ENCODE results near the gene HBZ.
"Not testable (repeated sequence)": the region's sequence is repeated elsewhere in the genome, so short reads cannot be mapped to it uniquely, and the experiment has no call there.

The HBZ gene

DNA sequence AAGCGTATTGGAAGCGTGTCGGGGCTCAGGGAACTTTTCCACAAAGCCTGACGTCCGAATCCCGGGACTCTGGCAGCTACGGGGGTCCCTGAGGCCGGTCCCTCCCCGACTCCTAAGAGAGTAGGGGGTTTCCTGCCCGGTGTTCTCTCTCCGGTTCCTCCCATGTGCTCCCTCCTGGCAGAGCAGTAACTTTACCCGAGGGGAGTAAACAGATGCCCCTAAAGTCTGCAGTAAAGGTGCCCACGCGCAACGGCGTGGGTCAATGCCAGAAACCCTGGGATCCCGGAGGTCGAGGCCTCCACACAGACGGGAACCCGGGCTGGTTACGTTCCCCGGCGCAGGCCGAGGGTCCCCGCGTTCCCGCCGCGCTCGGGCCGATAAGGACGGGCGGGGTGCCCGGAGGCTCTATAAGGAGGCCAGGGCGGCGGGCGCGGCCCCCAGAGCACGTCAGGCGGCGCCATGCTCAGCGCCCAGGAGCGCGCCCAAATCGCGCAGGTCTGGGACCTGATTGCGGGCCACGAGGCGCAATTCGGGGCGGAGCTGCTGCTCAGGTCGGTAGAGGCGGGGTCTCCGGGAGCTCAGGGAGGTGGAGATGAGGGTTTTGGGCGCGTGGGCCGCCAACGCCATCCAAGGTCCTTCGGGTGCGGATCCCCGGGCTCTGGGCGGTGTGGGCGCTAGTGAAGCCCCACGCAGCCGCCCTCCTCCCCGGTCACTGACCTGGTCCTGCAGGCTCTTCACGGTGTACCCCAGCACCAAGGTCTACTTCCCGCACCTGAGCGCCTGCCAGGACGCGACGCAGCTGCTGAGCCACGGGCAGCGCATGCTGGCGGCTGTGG is 13.3 kb downstream of the HBZ start, which contains the start of gene HBM:
Gene HBM, plus strand, starts transcription at position 440 of the 836 bp plus-strand sequence. Its CDS starts 20 bp downstream, at position 460.
- DNase-seq: no peak

DNA sequence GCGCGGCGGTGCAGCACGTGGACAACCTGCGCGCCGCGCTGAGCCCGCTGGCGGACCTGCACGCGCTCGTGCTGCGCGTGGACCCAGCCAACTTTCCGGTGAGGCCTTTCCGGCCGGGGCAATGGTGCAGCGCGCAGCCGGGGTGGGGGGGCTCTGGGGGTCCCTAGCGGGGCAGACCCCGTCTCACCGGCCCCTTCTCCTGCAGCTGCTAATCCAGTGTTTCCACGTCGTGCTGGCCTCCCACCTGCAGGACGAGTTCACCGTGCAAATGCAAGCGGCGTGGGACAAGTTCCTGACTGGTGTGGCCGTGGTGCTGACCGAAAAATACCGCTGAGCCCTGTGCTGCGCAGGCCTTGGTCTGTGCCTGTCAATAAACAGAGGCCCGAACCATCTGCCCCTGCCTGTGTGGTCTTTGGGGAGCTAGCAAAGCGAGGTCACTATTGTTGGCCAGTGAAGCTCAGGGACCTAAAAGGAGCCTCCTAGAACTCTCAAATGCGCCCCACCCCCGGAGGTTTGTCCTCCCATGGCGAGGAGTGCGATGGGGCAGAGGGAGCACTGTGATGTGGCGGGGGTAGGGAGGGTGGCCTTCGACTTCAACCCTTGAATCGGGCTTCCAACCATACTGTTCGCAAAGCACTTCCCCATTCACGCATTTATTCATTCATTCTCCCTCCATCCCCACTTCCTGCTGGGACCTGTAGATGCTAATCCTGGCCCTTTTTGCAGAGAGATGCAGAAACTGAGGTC is 14.1 kb downstream of the HBZ start:
- DNase-seq: no peak

DNA sequence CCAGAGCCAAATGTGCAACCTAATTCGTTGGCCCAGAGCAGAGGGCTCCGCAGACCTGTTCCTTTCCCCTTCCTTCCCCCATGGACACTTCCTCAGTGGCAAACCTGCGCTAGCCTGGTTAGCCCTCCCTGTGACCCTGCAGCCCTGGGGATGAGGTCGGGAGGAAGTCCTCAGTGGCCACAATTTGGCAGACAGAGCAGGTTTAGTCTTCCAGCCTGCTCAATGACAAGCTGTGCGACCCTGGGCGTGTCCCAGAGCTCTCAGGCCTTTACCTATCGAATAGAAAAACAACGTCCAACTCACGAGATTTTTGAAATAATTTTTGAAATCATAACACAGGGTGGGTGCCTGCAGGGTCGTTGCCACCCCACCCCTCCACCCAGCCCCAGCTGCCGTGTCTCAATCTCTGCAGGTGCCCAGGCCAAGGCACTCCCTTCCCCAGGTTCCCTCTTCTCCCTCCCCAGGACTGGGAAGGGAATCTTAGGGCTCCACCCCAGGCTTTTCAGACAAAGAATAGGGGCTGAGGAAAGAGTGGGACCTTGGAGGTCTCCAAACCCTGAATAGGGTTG is 14.8 kb downstream of the HBZ start:
- DNase-seq: no peak

DNA sequence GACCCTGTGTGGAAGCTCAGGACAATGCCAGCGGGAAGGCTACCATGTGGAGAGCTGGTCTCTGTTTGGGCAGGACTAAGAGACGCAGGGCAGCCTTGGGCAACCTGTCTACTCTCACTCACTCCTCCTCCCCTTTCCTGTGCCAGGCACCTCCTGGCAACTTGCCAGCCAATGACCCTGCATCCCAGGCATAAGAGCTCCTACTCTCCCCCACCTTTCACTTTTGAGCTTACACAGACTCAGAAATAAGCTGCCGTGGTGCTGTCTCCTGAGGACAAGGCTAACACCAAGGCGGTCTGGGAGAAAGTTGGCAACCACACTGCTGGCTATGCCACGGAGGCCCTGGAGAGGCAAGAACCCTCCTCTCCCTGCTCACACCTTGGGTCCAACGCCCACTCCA is 16.0 kb downstream of the HBZ start:
- DNase-seq: no peak

DNA sequence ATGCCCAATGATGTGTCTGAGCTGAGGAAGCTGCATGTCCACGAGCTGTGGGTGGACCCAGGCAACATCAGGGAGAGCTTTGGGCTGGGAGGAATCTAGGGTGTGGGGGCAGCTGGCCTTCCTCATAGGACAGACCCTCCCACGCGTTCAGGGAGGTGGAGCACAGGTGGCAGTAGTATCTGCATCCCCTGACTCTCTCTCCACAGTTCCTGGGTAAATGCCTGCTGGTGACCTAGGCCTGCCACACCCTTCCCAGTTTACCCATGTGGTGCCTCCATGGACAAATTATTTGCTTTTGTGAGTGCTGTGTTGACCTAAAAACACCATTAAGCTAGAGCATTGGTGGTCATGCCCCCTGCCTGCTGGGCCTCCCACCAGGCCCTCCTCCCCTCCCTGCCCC is 16.6 kb downstream of the HBZ start:
- no peak for DNase-seq

DNA sequence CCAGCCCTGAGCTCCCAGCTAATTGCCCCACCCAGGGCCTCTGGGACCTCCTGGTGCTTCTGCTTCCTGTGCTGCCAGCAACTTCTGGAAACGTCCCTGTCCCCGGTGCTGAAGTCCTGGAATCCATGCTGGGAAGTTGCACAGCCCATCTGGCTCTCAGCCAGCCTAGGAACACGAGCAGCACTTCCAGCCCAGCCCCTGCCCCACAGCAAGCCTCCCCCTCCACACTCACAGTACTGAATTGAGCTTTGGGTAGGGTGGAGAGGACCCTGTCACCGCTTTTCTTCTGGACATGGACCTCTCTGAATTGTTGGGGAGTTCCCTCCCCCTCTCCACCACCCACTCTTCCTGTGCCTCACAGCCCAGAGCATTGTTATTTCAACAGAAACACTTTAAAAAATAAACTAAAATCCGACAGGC is 17.7 kb downstream of the HBZ start:
- DNase-seq: not testable (repeated sequence)

DNA sequence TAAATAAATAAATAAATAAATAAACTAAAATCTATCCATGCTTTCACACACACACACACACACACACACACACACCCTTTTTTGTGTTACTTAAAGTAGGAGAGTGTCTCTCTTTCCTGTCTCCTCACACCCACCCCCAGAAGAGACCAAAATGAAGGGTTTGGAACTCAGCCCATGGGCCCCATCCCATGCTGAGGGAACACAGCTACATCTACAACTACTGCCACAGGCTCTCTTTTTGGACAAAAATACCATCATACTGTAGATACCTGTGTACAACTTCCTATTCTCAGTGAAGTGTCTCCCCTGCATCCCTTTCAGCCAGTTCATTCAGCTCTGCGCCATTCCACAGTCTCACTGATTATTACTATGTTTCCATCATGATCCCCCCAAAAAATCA is 18.3 kb downstream of the HBZ start:
- no peak for DNase-seq

DNA sequence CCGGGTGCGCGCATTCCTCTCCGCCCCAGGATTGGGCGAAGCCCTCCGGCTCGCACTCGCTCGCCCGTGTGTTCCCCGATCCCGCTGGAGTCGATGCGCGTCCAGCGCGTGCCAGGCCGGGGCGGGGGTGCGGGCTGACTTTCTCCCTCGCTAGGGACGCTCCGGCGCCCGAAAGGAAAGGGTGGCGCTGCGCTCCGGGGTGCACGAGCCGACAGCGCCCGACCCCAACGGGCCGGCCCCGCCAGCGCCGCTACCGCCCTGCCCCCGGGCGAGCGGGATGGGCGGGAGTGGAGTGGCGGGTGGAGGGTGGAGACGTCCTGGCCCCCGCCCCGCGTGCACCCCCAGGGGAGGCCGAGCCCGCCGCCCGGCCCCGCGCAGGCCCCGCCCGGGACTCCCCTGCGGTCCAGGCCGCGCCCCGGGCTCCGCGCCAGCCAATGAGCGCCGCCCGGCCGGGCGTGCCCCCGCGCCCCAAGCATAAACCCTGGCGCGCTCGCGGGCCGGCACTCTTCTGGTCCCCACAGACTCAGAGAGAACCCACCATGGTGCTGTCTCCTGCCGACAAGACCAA is 20.0 kb downstream of the HBZ start, which contains the start of gene HBA2:
Gene HBA2, plus strand, starts transcription at position 503 of the 568 bp plus-strand sequence. Its CDS starts 37 bp downstream, at position 540.
- DNase-seq: not testable (repeated sequence)

DNA sequence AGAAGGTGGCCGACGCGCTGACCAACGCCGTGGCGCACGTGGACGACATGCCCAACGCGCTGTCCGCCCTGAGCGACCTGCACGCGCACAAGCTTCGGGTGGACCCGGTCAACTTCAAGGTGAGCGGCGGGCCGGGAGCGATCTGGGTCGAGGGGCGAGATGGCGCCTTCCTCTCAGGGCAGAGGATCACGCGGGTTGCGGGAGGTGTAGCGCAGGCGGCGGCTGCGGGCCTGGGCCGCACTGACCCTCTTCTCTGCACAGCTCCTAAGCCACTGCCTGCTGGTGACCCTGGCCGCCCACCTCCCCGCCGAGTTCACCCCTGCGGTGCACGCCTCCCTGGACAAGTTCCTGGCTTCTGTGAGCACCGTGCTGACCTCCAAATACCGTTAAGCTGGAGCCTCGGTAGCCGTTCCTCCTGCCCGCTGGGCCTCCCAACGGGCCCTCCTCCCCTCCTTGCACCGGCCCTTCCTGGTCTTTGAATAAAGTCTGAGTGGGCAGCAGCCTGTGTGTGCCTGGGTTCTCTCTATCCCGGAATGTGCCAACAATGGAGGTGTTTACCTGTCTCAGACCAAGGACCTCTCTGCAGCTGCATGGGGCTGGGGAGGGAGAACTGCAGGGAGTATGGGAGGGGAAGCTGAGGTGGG is 20.9 kb downstream of the HBZ start:
- DNase-seq: not testable (repeated sequence)

DNA sequence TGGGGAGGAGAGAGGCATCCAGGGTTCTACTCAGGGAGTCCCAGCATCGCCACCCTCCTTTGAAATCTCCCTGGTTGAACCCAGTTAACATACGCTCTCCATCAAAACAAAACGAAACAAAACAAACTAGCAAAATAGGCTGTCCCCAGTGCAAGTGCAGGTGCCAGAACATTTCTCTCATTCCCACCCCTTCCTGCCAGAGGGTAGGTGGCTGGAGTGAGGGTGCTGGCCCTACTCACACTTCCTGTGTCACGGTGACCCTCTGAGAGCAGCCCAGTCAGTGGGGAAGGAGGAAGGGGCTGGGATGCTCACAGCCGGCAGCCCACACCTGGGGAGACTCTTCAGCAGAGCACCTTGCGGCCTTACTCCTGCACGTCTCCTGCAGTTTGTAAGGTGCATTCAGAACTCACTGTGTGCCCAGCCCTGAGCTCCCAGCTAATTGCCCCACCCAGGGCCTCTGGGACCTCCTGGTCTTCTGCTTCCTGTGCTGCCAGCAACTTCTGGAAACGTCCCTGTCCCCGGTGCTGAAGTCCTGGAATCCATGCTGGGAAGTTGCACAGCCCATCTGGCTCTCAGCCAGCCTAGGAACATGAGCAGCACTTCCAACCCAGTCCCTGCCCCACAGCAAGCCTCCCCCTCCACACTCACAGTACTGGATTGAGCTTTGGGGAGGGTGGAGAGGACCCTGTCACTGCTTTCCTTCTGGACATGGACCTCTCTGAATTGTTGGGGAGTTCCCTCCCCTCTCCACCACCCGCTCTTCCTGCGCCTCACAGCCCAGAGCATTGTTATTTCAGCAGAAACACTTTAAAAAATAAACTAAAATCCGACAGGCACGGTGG is 21.7 kb downstream of the HBZ start:
- not testable (repeated sequence) for DNase-seq

DNA sequence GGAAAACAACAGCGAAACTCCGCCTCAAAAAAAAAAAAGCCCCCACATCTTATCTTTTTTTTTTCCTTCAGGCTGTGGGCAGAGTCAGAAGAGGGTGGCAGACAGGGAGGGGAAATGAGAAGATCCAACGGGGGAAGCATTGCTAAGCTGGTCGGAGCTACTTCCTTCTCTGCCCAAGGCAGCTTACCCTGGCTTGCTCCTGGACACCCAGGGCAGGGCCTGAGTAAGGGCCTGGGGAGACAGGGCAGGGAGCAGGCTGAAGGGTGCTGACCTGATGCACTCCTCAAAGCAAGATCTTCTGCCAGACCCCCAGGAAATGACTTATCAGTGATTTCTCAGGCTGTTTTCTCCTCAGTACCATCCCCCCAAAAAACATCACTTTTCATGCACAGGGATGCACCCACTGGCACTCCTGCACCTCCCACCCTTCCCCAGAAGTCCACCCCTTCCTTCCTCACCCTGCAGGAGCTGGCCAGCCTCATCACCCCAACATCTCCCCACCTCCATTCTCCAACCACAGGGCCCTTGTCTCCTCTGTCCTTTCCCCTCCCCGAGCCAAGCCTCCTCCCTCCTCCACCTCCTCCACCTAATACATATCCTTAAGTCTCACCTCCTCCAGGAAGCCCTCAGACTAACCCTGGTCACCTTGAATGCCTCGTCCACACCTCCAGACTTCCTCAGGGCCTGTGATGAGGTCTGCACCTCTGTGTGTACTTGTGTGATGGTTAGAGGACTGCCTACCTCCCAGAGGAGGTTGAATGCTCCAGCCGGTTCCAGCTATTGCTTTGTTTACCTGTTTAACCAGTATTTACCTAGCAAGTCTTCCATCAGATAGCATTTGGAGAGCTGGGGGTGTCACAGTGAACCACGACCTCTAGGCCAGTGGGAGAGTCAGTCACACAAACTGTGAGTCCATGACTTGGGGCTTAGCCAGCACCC is 22.8 kb downstream of the HBZ start:
- DNase-seq: no peak

DNA sequence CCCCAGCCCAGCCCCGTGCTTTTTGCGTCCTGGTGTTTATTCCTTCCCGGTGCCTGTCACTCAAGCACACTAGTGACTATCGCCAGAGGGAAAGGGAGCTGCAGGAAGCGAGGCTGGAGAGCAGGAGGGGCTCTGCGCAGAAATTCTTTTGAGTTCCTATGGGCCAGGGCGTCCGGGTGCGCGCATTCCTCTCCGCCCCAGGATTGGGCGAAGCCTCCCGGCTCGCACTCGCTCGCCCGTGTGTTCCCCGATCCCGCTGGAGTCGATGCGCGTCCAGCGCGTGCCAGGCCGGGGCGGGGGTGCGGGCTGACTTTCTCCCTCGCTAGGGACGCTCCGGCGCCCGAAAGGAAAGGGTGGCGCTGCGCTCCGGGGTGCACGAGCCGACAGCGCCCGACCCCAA is 23.6 kb downstream of the HBZ start:
- not testable (repeated sequence) for DNase-seq

DNA sequence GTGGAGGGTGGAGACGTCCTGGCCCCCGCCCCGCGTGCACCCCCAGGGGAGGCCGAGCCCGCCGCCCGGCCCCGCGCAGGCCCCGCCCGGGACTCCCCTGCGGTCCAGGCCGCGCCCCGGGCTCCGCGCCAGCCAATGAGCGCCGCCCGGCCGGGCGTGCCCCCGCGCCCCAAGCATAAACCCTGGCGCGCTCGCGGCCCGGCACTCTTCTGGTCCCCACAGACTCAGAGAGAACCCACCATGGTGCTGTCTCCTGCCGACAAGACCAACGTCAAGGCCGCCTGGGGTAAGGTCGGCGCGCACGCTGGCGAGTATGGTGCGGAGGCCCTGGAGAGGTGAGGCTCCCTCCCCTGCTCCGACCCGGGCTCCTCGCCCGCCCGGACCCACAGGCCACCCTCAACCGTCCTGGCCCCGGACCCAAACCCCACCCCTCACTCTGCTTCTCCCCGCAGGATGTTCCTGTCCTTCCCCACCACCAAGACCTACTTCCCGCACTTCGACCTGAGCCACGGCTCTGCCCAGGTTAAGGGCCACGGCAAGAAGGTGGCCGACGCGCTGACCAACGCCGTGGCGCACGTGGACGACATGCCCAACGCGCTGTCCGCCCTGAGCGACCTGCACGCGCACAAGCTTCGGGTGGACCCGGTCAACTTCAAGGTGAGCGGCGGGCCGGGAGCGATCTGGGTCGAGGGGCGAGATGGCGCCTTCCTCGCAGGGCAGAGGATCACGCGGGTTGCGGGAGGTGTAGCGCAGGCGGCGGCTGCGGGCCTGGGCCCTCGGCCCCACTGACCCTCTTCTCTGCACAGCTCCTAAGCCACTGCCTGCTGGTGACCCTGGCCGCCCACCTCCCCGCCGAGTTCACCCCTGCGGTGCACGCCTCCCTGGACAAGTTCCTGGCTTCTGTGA is 24.3 kb downstream of the HBZ start, which contains the start of gene HBA1:
Gene HBA1, plus strand, starts transcription at position 204 of the 906 bp plus-strand sequence. Its CDS starts 37 bp downstream, at position 241.
- not testable (repeated sequence) for DNase-seq

DNA sequence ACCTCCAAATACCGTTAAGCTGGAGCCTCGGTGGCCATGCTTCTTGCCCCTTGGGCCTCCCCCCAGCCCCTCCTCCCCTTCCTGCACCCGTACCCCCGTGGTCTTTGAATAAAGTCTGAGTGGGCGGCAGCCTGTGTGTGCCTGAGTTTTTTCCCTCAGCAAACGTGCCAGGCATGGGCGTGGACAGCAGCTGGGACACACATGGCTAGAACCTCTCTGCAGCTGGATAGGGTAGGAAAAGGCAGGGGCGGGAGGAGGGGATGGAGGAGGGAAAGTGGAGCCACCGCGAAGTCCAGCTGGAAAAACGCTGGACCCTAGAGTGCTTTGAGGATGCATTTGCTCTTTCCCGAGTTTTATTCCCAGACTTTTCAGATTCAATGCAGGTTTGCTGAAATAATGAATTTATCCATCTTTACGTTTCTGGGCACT is 25.0 kb downstream of the HBZ start:
- DNase-seq: no peak

DNA sequence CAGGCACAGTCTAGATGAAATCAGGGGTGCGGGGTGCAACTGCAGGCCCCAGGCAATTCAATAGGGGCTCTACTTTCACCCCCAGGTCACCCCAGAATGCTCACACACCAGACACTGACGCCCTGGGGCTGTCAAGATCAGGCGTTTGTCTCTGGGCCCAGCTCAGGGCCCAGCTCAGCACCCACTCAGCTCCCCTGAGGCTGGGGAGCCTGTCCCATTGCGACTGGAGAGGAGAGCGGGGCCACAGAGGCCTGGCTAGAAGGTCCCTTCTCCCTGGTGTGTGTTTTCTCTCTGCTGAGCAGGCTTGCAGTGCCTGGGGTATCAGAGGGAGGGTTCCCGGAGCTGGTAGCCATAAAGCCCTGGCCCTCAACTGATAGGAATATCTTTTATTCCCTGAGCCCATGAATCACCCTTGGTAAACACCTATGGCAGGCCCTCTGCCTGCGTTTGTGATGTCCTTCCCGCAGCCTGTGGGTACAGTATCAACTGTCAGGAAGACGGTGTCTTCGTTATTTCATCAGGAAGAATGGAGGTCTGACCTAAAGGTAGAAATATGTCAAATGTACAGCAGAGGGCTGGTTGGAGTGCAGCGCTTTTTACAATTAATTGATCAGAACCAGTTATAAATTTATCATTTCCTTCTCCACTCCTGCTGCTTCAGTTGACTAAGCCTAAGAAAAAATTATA is 25.7 kb downstream of the HBZ start:
- no peak for DNase-seq

DNA sequence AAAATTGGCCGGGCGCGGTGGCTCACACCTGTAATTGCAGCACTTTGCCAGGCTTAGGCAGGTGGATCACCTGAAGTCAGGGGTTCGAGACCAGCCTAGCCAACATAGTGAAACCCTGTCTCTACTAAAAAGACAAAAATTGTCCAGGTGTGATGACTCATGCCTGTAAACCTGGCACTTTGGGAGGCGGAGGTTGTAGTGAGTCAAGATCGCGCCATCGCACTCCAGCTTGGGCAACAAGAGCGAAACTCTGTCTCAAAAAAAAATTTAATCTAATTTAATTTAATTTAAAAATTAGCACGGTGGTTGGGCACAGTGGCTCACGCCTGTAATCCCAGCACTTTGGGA is 26.2 kb downstream of the HBZ start:
- DNase-seq: no peak

DNA sequence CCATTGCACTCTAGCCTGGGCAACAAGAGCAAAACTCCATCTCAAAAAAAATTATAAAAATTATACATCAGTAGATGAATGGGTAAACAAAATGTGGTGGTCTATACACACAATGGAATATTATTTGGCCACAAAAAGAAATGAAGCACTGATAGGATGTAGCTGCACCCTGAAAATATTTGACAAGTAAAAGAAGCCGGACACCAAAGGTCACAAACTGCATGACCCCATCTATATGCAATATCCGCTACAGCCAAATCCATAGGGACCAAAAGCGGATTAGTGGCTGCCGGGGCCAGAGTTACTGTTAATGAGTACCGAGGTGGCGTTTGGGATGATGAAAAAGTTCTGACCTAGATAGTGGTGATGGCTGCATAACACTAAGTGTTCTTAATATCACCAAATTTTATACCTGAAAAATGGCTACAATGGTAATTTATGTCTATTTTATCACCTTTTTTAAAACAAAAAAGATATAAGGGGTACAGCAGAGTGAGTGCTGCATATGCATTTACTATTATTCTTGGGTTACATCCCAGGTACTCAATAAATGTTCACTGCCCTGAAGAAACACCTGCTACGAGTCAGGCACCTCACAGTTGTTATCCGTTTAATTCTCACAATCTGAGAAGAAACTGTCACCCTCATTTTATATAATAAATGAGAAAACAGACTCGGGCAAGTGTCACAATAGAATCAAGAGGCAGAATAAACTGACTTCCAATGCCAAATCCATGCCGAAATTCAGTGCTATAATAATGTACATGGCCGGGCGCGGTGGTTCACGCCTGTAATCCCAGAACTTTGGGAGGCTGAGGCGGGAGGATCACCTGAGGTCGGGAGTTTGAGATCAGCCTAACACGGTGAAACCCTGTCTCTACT is 27.0 kb downstream of the HBZ start:
- DNase-seq: no peak
